WTC11 (cell line): Measurements from ENCODE around the gene SPATA45. TPM values are rescaled to one million over a fixed set of nuclear protein-coding genes. Genes with fewer than 3 reads are reported as not detected.
A peak's percentile ranks its signal among the peaks of the same experiment; 100 is the strongest.

ENCODE experiments used
- CREM ChIP-seq: sonication (generic); formaldehyde crosslinking; IDR thresholded peaks from 2 replicates; pipeline ENCODE4 v1.8.1; 2022; ENCODE audit warnings: mild to moderate bottlenecking, missing genetic modification reagents, moderate library complexity
- EMX1 ChIP-seq: fragments of 250-450 bp; sonication (Bioruptor Pico); IDR thresholded peaks from 2 replicates; pipeline ENCODE4 v1.8.0; 2021; ENCODE audit warnings: mild to moderate bottlenecking
- KAT7 ChIP-seq: sonication (generic); formaldehyde crosslinking; IDR thresholded peaks from 2 replicates; pipeline ENCODE4 v1.8.1; 2023; ENCODE audit warnings: missing genetic modification reagents, mild to moderate bottlenecking, borderline replicate concordance
- MXD4 ChIP-seq: fragments of 250-450 bp; sonication (Bioruptor Pico); IDR thresholded peaks from 2 replicates; pipeline ENCODE4 v1.8.0; 2021; ENCODE audit warnings: mild to moderate bottlenecking, moderate library complexity, borderline replicate concordance
- NFATC4 ChIP-seq: fragments of 250-450 bp; sonication (Bioruptor Pico); IDR thresholded peaks from 2 replicates; pipeline ENCODE4 v1.9.0; 2021; ENCODE audit warnings: mild to moderate bottlenecking
- NFYB ChIP-seq: sonication (generic); formaldehyde crosslinking; conservative IDR thresholded peaks from 2 replicates; pipeline ENCODE4 v1.8.0; 2022; ENCODE audit warnings: low read depth, missing genetic modification reagents
- NR1H2 ChIP-seq: sonication (generic); formaldehyde crosslinking; IDR thresholded peaks from 2 replicates; pipeline ENCODE4 v1.9.0; 2021; ENCODE audit warnings: mild to moderate bottlenecking, moderate library complexity, missing genetic modification reagents
- OVOL2 ChIP-seq: fragments of 250-450 bp; sonication (Bioruptor Pico); IDR thresholded peaks from 2 replicates; pipeline ENCODE4 v1.9.0; 2021; ENCODE audit warnings: mild to moderate bottlenecking, borderline replicate concordance
- SOX15 ChIP-seq: fragments of 250-450 bp; sonication (Bioruptor Pico); IDR thresholded peaks from 2 replicates; pipeline ENCODE4 v1.9.0; 2021; ENCODE audit warnings: mild to moderate bottlenecking
- SP1 ChIP-seq: sonication (generic); formaldehyde crosslinking; conservative IDR thresholded peaks from 2 replicates; pipeline ENCODE4 v1.8.1; 2022; ENCODE audit warnings: missing genetic modification reagents
- TCF7 ChIP-seq: sonication (generic); formaldehyde crosslinking; IDR thresholded peaks from 2 replicates; pipeline ENCODE4 v1.8.0; 2022; ENCODE audit warnings: mild to moderate bottlenecking, low read depth, missing genetic modification reagents, moderate library complexity
- TP53 ChIP-seq: sonication (generic); formaldehyde crosslinking; IDR thresholded peaks from 2 replicates; pipeline ENCODE4 v1.8.1; 2023; ENCODE audit warnings: mild to moderate bottlenecking, missing genetic modification reagents
- ZNF138 ChIP-seq: sonication (generic); formaldehyde crosslinking; conservative IDR thresholded peaks from 2 replicates; pipeline ENCODE4 v1.8.1; 2022; ENCODE audit warnings: mild to moderate bottlenecking, moderate library complexity, missing genetic modification reagents
- ZNF232 ChIP-seq: sonication (generic); formaldehyde crosslinking; IDR thresholded peaks from 2 replicates; pipeline ENCODE4 v1.8.0; 2022; ENCODE audit warnings: mild to moderate bottlenecking, missing genetic modification reagents
- ZNF416 ChIP-seq: fragments of 250-450 bp; sonication (Bioruptor Pico); IDR thresholded peaks from 2 replicates; pipeline ENCODE4 v1.9.0; 2021; ENCODE audit warnings: mild to moderate bottlenecking, inconsistent platforms
- total RNA-seq: library from RNA; stranded (reverse); gene quantifications from 3 replicates; pipeline ENCODE4 v1.2.3, GENCODE V29; 2021
- TF ChIP-seq, protein P1 (sequence below): sonication (generic); formaldehyde crosslinking; IDR thresholded peaks from 2 replicates; pipeline ENCODE4 v1.8.0; 2023; ENCODE audit warnings: mild to moderate bottlenecking, missing genetic modification reagents
- TF ChIP-seq, protein P2 (sequence below): sonication (generic); formaldehyde crosslinking; IDR thresholded peaks from 2 replicates; pipeline ENCODE4 v1.8.1; 2022; ENCODE audit warnings: mild to moderate bottlenecking, missing genetic modification reagents, moderate library complexity, borderline replicate concordance
- TF ChIP-seq, protein P3 (sequence below): sonication (generic); formaldehyde crosslinking; IDR thresholded peaks from 2 replicates; pipeline ENCODE4 v1.8.0; 2023; ENCODE audit warnings: missing genetic modification reagents, mild to moderate bottlenecking, borderline replicate concordance
- TF ChIP-seq, protein P4 (sequence below): fragments of 250-450 bp; sonication (Bioruptor Pico); IDR thresholded peaks from 2 replicates; pipeline ENCODE4 v1.9.0; 2021; ENCODE audit warnings: moderate library complexity, mild to moderate bottlenecking, inconsistent platforms, borderline replicate concordance
- TF ChIP-seq, protein P5 (sequence below): sonication (generic); formaldehyde crosslinking; conservative IDR thresholded peaks from 2 replicates; pipeline ENCODE4 v1.8.1; 2023; ENCODE audit warnings: mild to moderate bottlenecking, low read depth, missing genetic modification reagents, moderate library complexity
- TF ChIP-seq, protein P6 (sequence below): sonication (generic); formaldehyde crosslinking; IDR thresholded peaks from 2 replicates; pipeline ENCODE4 v1.8.1; 2023; ENCODE audit warnings: mild to moderate bottlenecking, moderate library complexity, missing genetic modification reagents
- TF ChIP-seq, protein P7 (sequence below): sonication (generic); formaldehyde crosslinking; IDR thresholded peaks from 2 replicates; pipeline ENCODE4 v1.8.1; 2022; ENCODE audit warnings: low read depth, mild to moderate bottlenecking, moderate library complexity, missing genetic modification reagents, borderline replicate concordance
- TF ChIP-seq, protein P8 (sequence below): sonication (generic); formaldehyde crosslinking; conservative IDR thresholded peaks from 2 replicates; pipeline ENCODE4 v1.8.1; 2022; ENCODE audit warnings: mild to moderate bottlenecking, missing genetic modification reagents

SPATA45 gene
- total RNA-seq, 1 experiment from 2014 or later, result 0.90 TPM

DNA sequence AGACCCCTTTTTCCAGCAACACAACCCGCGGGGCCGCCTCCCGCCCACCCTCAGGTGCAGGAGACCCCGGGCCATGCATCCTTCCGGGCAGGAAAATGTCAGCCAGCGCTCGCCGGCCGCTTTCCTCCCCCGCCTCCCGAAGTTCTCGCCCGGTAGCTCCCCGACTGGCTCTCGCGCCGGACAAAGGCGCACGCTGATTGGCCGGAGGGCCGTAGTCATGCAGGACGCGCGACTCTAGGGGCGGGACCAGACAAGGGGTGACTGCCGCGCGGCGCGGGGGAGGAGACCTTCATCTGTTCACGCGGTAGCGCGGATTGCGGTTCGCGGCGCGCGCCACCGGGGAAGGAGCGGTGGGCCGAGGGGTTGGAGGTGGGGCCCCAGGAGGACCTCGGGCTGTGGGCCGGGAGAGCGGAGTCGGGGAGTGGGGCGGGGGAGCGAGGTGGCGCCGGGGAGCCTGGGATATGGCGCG is 10.6 kb upstream of the SPATA45 start, which contains the start of gene FLVCR1 (continued):
- TF ChIP-seq, protein P1, sequence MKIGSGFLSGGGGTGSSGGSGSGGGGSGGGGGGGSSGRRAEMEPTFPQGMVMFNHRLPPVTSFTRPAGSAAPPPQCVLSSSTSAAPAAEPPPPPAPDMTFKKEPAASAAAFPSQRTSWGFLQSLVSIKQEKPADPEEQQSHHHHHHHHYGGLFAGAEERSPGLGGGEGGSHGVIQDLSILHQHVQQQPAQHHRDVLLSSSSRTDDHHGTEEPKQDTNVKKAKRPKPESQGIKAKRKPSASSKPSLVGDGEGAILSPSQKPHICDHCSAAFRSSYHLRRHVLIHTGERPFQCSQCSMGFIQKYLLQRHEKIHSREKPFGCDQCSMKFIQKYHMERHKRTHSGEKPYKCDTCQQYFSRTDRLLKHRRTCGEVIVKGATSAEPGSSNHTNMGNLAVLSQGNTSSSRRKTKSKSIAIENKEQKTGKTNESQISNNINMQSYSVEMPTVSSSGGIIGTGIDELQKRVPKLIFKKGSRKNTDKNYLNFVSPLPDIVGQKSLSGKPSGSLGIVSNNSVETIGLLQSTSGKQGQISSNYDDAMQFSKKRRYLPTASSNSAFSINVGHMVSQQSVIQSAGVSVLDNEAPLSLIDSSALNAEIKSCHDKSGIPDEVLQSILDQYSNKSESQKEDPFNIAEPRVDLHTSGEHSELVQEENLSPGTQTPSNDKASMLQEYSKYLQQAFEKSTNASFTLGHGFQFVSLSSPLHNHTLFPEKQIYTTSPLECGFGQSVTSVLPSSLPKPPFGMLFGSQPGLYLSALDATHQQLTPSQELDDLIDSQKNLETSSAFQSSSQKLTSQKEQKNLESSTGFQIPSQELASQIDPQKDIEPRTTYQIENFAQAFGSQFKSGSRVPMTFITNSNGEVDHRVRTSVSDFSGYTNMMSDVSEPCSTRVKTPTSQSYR (CRISPR knock-in tag), result 0 out of 2 replicates have a peak, but pooled peaks have one; percentile 49
- TF ChIP-seq EMX1 (CRISPR knock-in tag), result no peak
- TF ChIP-seq, protein P2, sequence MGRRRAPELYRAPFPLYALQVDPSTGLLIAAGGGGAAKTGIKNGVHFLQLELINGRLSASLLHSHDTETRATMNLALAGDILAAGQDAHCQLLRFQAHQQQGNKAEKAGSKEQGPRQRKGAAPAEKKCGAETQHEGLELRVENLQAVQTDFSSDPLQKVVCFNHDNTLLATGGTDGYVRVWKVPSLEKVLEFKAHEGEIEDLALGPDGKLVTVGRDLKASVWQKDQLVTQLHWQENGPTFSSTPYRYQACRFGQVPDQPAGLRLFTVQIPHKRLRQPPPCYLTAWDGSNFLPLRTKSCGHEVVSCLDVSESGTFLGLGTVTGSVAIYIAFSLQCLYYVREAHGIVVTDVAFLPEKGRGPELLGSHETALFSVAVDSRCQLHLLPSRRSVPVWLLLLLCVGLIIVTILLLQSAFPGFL (CRISPR knock-in tag), result no peak
- TF ChIP-seq, protein P3, sequence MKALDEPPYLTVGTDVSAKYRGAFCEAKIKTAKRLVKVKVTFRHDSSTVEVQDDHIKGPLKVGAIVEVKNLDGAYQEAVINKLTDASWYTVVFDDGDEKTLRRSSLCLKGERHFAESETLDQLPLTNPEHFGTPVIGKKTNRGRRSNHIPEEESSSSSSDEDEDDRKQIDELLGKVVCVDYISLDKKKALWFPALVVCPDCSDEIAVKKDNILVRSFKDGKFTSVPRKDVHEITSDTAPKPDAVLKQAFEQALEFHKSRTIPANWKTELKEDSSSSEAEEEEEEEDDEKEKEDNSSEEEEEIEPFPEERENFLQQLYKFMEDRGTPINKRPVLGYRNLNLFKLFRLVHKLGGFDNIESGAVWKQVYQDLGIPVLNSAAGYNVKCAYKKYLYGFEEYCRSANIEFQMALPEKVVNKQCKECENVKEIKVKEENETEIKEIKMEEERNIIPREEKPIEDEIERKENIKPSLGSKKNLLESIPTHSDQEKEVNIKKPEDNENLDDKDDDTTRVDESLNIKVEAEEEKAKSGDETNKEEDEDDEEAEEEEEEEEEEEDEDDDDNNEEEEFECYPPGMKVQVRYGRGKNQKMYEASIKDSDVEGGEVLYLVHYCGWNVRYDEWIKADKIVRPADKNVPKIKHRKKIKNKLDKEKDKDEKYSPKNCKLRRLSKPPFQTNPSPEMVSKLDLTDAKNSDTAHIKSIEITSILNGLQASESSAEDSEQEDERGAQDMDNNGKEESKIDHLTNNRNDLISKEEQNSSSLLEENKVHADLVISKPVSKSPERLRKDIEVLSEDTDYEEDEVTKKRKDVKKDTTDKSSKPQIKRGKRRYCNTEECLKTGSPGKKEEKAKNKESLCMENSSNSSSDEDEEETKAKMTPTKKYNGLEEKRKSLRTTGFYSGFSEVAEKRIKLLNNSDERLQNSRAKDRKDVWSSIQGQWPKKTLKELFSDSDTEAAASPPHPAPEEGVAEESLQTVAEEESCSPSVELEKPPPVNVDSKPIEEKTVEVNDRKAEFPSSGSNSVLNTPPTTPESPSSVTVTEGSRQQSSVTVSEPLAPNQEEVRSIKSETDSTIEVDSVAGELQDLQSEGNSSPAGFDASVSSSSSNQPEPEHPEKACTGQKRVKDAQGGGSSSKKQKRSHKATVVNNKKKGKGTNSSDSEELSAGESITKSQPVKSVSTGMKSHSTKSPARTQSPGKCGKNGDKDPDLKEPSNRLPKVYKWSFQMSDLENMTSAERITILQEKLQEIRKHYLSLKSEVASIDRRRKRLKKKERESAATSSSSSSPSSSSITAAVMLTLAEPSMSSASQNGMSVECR, result peak; percentile 84; the same call in 1 of the 2 replicates
- TF ChIP-seq KAT7, result 0 out of 2 replicates have a peak, but pooled peaks have one; percentile 33
- no peak for TF ChIP-seq TP53 (CRISPR knock-in tag)
- TF ChIP-seq TCF7, result no peak
- TF ChIP-seq ZNF138 (CRISPR knock-in tag), result no peak
- TF ChIP-seq SOX15 (CRISPR knock-in tag), result no peak
- no peak for TF ChIP-seq MXD4
- peak; percentile 75; the same call in 1 of the 2 replicates for TF ChIP-seq ZNF232
- TF ChIP-seq, protein P4, sequence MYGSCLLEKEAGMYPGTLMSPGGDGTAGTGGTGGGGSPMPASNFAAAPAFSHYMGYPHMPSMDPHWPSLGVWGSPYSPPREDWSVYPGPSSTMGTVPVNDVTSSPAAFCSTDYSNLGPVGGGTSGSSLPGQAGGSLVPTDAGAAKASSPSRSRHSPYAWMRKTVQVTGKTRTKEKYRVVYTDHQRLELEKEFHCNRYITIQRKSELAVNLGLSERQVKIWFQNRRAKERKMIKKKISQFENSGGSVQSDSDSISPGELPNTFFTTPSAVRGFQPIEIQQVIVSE (CRISPR knock-in tag), result no peak
- no peak for TF ChIP-seq OVOL2
- TF ChIP-seq, protein P5, sequence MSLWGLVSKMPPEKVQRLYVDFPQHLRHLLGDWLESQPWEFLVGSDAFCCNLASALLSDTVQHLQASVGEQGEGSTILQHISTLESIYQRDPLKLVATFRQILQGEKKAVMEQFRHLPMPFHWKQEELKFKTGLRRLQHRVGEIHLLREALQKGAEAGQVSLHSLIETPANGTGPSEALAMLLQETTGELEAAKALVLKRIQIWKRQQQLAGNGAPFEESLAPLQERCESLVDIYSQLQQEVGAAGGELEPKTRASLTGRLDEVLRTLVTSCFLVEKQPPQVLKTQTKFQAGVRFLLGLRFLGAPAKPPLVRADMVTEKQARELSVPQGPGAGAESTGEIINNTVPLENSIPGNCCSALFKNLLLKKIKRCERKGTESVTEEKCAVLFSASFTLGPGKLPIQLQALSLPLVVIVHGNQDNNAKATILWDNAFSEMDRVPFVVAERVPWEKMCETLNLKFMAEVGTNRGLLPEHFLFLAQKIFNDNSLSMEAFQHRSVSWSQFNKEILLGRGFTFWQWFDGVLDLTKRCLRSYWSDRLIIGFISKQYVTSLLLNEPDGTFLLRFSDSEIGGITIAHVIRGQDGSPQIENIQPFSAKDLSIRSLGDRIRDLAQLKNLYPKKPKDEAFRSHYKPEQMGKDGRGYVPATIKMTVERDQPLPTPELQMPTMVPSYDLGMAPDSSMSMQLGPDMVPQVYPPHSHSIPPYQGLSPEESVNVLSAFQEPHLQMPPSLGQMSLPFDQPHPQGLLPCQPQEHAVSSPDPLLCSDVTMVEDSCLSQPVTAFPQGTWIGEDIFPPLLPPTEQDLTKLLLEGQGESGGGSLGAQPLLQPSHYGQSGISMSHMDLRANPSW (CRISPR knock-in tag), result no peak
- TF ChIP-seq, protein P6, sequence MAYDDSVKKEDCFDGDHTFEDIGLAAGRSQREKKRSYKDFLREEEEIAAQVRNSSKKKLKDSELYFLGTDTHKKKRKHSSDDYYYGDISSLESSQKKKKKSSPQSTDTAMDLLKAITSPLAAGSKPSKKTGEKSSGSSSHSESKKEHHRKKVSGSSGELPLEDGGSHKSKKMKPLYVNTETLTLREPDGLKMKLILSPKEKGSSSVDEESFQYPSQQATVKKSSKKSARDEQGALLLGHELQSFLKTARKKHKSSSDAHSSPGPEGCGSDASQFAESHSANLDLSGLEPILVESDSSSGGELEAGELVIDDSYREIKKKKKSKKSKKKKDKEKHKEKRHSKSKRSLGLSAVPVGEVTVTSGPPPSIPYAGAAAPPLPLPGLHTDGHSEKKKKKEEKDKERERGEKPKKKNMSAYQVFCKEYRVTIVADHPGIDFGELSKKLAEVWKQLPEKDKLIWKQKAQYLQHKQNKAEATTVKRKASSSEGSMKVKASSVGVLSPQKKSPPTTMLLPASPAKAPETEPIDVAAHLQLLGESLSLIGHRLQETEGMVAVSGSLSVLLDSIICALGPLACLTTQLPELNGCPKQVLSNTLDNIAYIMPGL, result peak; percentile 58; the same call in 1 of the 2 replicates
- no peak for TF ChIP-seq ZNF416 (CRISPR knock-in tag)
- TF ChIP-seq, protein P7, sequence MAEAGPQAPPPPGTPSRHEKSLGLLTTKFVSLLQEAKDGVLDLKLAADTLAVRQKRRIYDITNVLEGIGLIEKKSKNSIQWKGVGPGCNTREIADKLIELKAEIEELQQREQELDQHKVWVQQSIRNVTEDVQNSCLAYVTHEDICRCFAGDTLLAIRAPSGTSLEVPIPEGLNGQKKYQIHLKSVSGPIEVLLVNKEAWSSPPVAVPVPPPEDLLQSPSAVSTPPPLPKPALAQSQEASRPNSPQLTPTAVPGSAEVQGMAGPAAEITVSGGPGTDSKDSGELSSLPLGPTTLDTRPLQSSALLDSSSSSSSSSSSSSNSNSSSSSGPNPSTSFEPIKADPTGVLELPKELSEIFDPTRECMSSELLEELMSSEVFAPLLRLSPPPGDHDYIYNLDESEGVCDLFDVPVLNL (CRISPR knock-in tag), result no peak
- peak; percentile 57; the same call in 1 of the 2 replicates for TF ChIP-seq NFYB (CRISPR knock-in tag)
- TF ChIP-seq NFATC4 (CRISPR knock-in tag), result no peak
- TF ChIP-seq CREM (CRISPR knock-in tag), result no peak
- TF ChIP-seq SP1 (CRISPR knock-in tag), result peak; percentile 89
- TF ChIP-seq, protein P8, sequence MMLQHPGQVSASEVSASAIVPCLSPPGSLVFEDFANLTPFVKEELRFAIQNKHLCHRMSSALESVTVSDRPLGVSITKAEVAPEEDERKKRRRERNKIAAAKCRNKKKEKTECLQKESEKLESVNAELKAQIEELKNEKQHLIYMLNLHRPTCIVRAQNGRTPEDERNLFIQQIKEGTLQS (CRISPR knock-in tag), result no peak
- TF ChIP-seq NR1H2 (CRISPR knock-in tag), result no peak
